ENCODE data around the gene COLQ. TPM values are rescaled to one million over a fixed set of nuclear protein-coding genes. Genes with fewer than 3 reads are reported as not detected.
"Not testable (repeated sequence)": the region's sequence is repeated elsewhere in the genome, so short reads cannot be mapped to it uniquely, and the experiment has no call there.

COLQ gene
- polyA plus RNA-seq, 1 donor (not counting 4 experiments of a cell fraction or from before 2014, with no cell fraction given): 0.35 TPM

GRCh38 chr3:15535732-15536131 lies 14.2 kb upstream of the COLQ start:
- Histone ChIP-seq H3K4me3 (ENCODE audit: control insufficient read depth in 2 of 3, extremely low read depth in 1 of 3, insufficient read depth in 2 of 3, low read depth in 1 of 3, low read length in 3 of 3) (no peak overlapping the region), H3K9me3 (ENCODE audit: control insufficient read depth, low read depth, low read length) (no peaks in the 10 kb centered on the region), H3K4me2 (ENCODE audit: control insufficient read depth, extremely low read depth, insufficient read depth, low read depth, low read length) (no peak overlapping the region), H3K27ac (ENCODE audit: control insufficient read depth, insufficient read depth, low read length) (no peak overlapping the region), H3K4me1 (ENCODE audit: control insufficient read depth, extremely low read depth, insufficient read depth, low read length) (no peaks in the 10 kb centered on the region), H3K36me3 (ENCODE audit: control insufficient read depth in 2 of 2, extremely low read depth in 1 of 2, insufficient read depth in 2 of 2, low read length in 2 of 2) (no peaks in the 10 kb centered on the region), H3K27me3 (ENCODE audit: control insufficient read depth, extremely low read depth, insufficient read depth, low read length) (peaks cover 4% of the 10 kb centered on the region), H3K9me1 (ENCODE audit: control insufficient read depth, extremely low read depth, insufficient read depth, low read length) (no peaks in the 10 kb centered on the region), H2AFZ (ENCODE audit: control insufficient read depth, low read length) (no peak overlapping the region), H3K9ac (ENCODE audit: control insufficient read depth, extremely low read depth, insufficient read depth, low read length) (no peak overlapping the region), H4K20me1 (ENCODE audit: control insufficient read depth, extremely low read depth, insufficient read depth, low read length) (no peaks in the 10 kb centered on the region), H3K79me2 (ENCODE audit: control insufficient read depth, insufficient read depth, low read length) (no peaks in the 10 kb centered on the region)
- TF ChIP-seq CTCF (optimal IDR thresholded peaks at IDR 0.05 in 1 of 3, IDR thresholded peaks at IDR 0.05 in 1 of 3, conservative IDR thresholded peaks at IDR 0.05 in 1 of 3; ENCODE audit: extremely low read depth in 1 of 3, insufficient read depth in 2 of 3, low read length in 3 of 3) (no peak), EZH2 (IDR thresholded peaks at IDR 0.05; ENCODE audit: low read length) (no peak)
- peak; percentile 13 for FAIRE-seq
- DNase-seq (ENCODE audit: low read depth, low spot score): no peak
- dilution Hi-C loops (cut with MboI; ENCODE audit: extremely low pct_ligation_motif_present, low sequenced_read_pairs): no loop called here

GRCh38 chr3:15532614-15533013 lies 11.1 kb upstream of the COLQ start:
- H3K27ac ChIP-seq (ENCODE audit: control insufficient read depth, insufficient read depth, low read length); H3K4me3 ChIP-seq (ENCODE audit: control insufficient read depth in 2 of 3, extremely low read depth in 1 of 3, insufficient read depth in 2 of 3, low read depth in 1 of 3, low read length in 3 of 3); H3K4me1 ChIP-seq (ENCODE audit: control insufficient read depth, extremely low read depth, insufficient read depth, low read length); H3K9me3 ChIP-seq (ENCODE audit: control insufficient read depth, low read depth, low read length); H3K9me1 ChIP-seq (ENCODE audit: control insufficient read depth, extremely low read depth, insufficient read depth, low read length); H3K36me3 ChIP-seq (ENCODE audit: control insufficient read depth in 2 of 2, extremely low read depth in 1 of 2, insufficient read depth in 2 of 2, low read length in 2 of 2); H3K9ac ChIP-seq (ENCODE audit: control insufficient read depth, extremely low read depth, insufficient read depth, low read length); H3K27me3 ChIP-seq (ENCODE audit: control insufficient read depth, extremely low read depth, insufficient read depth, low read length); DNase-seq (ENCODE audit: low read depth, low spot score); H2AFZ ChIP-seq (ENCODE audit: control insufficient read depth, low read length); dilution Hi-C loops (cut with MboI; ENCODE audit: extremely low pct_ligation_motif_present, low sequenced_read_pairs); H4K20me1 ChIP-seq (ENCODE audit: control insufficient read depth, extremely low read depth, insufficient read depth, low read length); H3K79me2 ChIP-seq (ENCODE audit: control insufficient read depth, insufficient read depth, low read length); H3K4me2 ChIP-seq (ENCODE audit: control insufficient read depth, extremely low read depth, insufficient read depth, low read depth, low read length); FAIRE-seq: not testable (repeated sequence)

- Histone ChIP-seq H3K4me1 (ENCODE audit: control insufficient read depth, extremely low read depth, insufficient read depth, low read length) (no peaks in the 10 kb centered on the region), H2AFZ (ENCODE audit: control insufficient read depth, low read length) (no peak overlapping the region), H3K4me2 (ENCODE audit: control insufficient read depth, extremely low read depth, insufficient read depth, low read depth, low read length) (no peak overlapping the region), H3K9ac (ENCODE audit: control insufficient read depth, extremely low read depth, insufficient read depth, low read length) (no peak overlapping the region), H3K27ac (ENCODE audit: control insufficient read depth, insufficient read depth, low read length) (no peak overlapping the region), H3K27me3 (ENCODE audit: control insufficient read depth, extremely low read depth, insufficient read depth, low read length) (no peaks in the 10 kb centered on the region), H3K4me3 (ENCODE audit: control insufficient read depth in 2 of 3, extremely low read depth in 1 of 3, insufficient read depth in 2 of 3, low read depth in 1 of 3, low read length in 3 of 3) (no peak overlapping the region), H4K20me1 (ENCODE audit: control insufficient read depth, extremely low read depth, insufficient read depth, low read length) (no peaks in the 10 kb centered on the region), H3K79me2 (ENCODE audit: control insufficient read depth, insufficient read depth, low read length) (no peaks in the 10 kb centered on the region), H3K9me3 (ENCODE audit: control insufficient read depth, low read depth, low read length) (no peaks in the 10 kb centered on the region), H3K9me1 (ENCODE audit: control insufficient read depth, extremely low read depth, insufficient read depth, low read length) (no peaks in the 10 kb centered on the region), H3K36me3 (ENCODE audit: control insufficient read depth in 2 of 2, extremely low read depth in 1 of 2, insufficient read depth in 2 of 2, low read length in 2 of 2) (no peaks in the 10 kb centered on the region)
- no peak for TF ChIP-seq EZH2 (IDR thresholded peaks at IDR 0.05; ENCODE audit: low read length)
- no peak for TF ChIP-seq CTCF (optimal IDR thresholded peaks at IDR 0.05 in 1 of 3, IDR thresholded peaks at IDR 0.05 in 1 of 3, conservative IDR thresholded peaks at IDR 0.05 in 1 of 3; ENCODE audit: extremely low read depth in 1 of 3, insufficient read depth in 2 of 3, low read length in 3 of 3)
- dilution Hi-C loops (cut with MboI; ENCODE audit: extremely low pct_ligation_motif_present, low sequenced_read_pairs): no loop called here
- FAIRE-seq: no peak
- no peak for DNase-seq (ENCODE audit: low read depth, low spot score)
Observed at GRCh38 chr3:15531346-15531745, 9.8 kb upstream of the COLQ start.

All from keratinocyte (primary cell).